Osteoblast (primary cell): ENCODE results near the gene VPS37B. TPM values are rescaled to one million over a fixed set of nuclear protein-coding genes. Genes with fewer than 3 reads are reported as not detected.

Source experiments
- DNase-seq: peaks from one replicate; pipeline ENCODE4 v3.0.0; 2011; ENCODE audit warnings: low spot score, mixed read lengths; ENCODE audit not compliant: insufficient read length; ENCODE audit errors: missing footprints
- H2AFZ ChIP-seq: 2 replicates; pipeline ENCODE4 v1.6.0; 2011; ENCODE audit warnings: mild to moderate bottlenecking, low read length
- H3K27ac ChIP-seq: 2 replicates; pipeline ENCODE4 v1.5.1; 2011; ENCODE audit warnings: mild to moderate bottlenecking, low read depth, low read length, moderate library complexity
- H3K27me3 ChIP-seq: 2 replicates; pipeline ENCODE4 v1.6.0; 2012; ENCODE audit warnings: mild to moderate bottlenecking, control low read depth, inconsistent platforms, low read length, moderate library complexity; ENCODE audit not compliant: insufficient read depth
- H3K36me3 ChIP-seq: 2 replicates; pipeline ENCODE4 v1.5.1; 2011; ENCODE audit warnings: mild to moderate bottlenecking, low read length, control low read depth, moderate library complexity; ENCODE audit not compliant: insufficient read depth
- H3K4me1 ChIP-seq: 2 replicates; pipeline ENCODE4 v1.5.1; 2011; ENCODE audit warnings: mild to moderate bottlenecking, low read length, control low read depth, moderate library complexity; ENCODE audit not compliant: insufficient read depth
- H3K4me2 ChIP-seq: 2 replicates; pipeline ENCODE4 v1.6.0; 2011; ENCODE audit warnings: mild to moderate bottlenecking, low read length; ENCODE audit not compliant: insufficient read depth
- H3K4me3 ChIP-seq: fragments of 200-600 bp; sonication (generic); 3 replicates; pipeline ENCODE4 v1.5.1; 2012; ENCODE audit warnings: mild to moderate bottlenecking, low read length, inconsistent platforms; ENCODE audit not compliant: insufficient read depth
- H3K79me2 ChIP-seq: 2 replicates; pipeline ENCODE4 v1.6.0; 2012; ENCODE audit warnings: mild to moderate bottlenecking, low read length, control low read depth, inconsistent platforms; ENCODE audit not compliant: insufficient read depth
- H3K9me3 ChIP-seq: 2 replicates; pipeline ENCODE4 v1.5.1; 2011; ENCODE audit warnings: low read depth, low read length, control low read depth
- H4K20me1 ChIP-seq: 2 replicates; pipeline ENCODE4 v1.6.0; 2012; ENCODE audit warnings: mild to moderate bottlenecking, low read length, control low read depth; ENCODE audit not compliant: insufficient read depth
- CTCF ChIP-seq: IDR thresholded peaks from 2 replicates; pipeline ENCODE4 v1.5.1; 2011; ENCODE audit warnings: mild to moderate bottlenecking, low read depth, low read length, moderate library complexity; ENCODE audit errors: extremely low read depth
- total RNA-seq: library from RNA; depleted of rRNA; stranded (reverse); fragments of >200 nt; gene quantifications from 2 replicates; pipeline ENCODE4 v1.2.3, GENCODE V29; 2012

The VPS37B gene
- total RNA-seq, 1 donor: 19.2 TPM

DNA sequence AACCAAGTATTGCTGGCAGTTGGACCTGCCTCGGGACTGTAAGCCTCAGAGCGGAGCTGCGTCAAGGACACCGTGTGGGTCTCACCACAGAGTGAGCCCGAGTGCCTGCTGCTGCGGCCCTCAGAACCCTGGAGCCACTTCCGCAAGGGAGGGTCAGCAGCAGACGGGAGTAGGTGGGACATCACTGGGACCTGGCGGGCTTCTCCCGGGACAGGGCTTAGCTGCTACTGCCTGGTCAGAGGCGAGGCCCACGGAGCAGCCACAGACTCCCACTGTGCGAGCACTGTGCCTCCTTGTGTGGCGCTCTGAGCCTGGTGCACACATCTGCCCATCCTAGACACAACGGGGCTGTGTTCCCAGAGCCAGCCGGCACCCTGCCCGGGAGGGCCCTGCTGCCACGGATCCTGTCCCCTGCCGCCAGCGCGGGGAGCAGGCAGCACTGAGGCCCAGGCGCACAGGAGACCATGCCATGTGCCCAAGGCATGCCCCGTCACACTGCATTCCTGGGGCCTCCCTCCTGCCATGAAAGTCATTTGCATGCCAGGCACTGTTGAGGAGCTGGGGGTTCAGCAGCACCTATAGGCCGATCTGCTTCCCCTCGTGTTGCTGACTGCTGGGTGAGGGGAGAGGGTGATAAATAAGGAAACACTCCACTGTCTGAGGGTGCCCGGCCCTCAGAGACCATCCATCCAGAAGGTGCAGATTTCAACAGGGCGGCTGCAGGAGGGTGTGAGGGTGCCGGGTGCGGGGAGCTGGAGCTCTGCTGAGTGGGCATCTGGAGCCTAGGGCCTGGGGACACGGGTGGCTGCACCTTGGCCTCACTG lies 50.7 kb downstream of the VPS37B start:
- Histone ChIP-seq H3K9me3 (no peaks in the 10 kb centered on the region), H3K27me3 (no peaks in the 10 kb centered on the region), H3K4me3 (no peak overlapping the region), H2AFZ (no peak overlapping the region), H3K79me2 (no peaks in the 10 kb centered on the region), H3K4me2 (no peak overlapping the region), H4K20me1 (no peaks in the 10 kb centered on the region), H3K27ac (no peak overlapping the region), H3K36me3 (no peaks in the 10 kb centered on the region), H3K4me1 (peaks cover 9% of the 10 kb centered on the region)
- TF ChIP-seq CTCF: no peak
- DNase-seq: peak; percentile 85

DNA sequence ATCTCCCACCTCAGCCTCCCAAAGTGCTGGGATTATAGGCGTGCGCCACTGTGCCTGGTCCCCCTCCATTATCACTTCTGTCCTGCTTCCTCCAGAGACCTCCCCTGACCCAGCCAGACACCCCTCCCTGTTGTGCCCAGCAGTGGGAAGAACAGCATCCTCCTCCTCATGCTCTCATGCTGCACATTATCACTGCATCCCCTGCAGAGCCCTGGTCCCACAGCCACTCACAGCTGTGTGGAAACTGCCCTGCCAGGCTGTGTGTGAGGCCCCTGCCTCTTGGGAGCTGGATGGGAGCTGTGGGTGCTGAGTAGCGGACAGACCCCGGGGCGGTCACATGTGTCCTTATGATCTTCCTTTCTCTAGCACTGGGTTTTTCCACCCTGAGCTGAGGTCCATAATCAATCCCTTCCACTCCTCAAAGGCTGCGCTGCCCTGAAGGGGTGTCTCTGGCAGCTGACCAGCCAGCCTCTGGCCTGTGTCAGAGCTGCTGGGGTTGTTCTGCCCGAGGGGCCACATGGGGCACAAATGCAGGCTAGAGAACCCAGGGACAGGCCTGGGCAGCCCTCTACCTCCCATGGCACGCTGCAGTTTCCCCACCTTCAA lies 51.5 kb downstream of the VPS37B start:
- Histone ChIP-seq H3K27ac (no peak overlapping the region), H3K27me3 (no peaks in the 10 kb centered on the region), H3K9me3 (no peaks in the 10 kb centered on the region), H3K79me2 (peaks cover 4% of the 10 kb centered on the region), H4K20me1 (no peaks in the 10 kb centered on the region), H3K36me3 (no peaks in the 10 kb centered on the region), H2AFZ (no peak overlapping the region), H3K4me1 (peaks cover 9% of the 10 kb centered on the region), H3K4me3 (no peak overlapping the region), H3K4me2 (no peak overlapping the region)
- DNase-seq: peak; percentile 73
- no peak for TF ChIP-seq CTCF

GRCh38 chr12:122843455-122843854 lies 52.5 kb downstream of the VPS37B start:
- Histone ChIP-seq H3K4me2 (no peak overlapping the region), H3K79me2 (peaks cover 4% of the 10 kb centered on the region), H3K36me3 (no peaks in the 10 kb centered on the region), H2AFZ (no peak overlapping the region), H4K20me1 (no peaks in the 10 kb centered on the region), H3K27me3 (no peaks in the 10 kb centered on the region), H3K4me1 (peaks cover 9% of the 10 kb centered on the region), H3K9me3 (no peaks in the 10 kb centered on the region), H3K4me3 (no peak overlapping the region), H3K27ac (no peak overlapping the region)
- TF ChIP-seq CTCF: no peak
- DNase-seq: peak; percentile 49

DNA sequence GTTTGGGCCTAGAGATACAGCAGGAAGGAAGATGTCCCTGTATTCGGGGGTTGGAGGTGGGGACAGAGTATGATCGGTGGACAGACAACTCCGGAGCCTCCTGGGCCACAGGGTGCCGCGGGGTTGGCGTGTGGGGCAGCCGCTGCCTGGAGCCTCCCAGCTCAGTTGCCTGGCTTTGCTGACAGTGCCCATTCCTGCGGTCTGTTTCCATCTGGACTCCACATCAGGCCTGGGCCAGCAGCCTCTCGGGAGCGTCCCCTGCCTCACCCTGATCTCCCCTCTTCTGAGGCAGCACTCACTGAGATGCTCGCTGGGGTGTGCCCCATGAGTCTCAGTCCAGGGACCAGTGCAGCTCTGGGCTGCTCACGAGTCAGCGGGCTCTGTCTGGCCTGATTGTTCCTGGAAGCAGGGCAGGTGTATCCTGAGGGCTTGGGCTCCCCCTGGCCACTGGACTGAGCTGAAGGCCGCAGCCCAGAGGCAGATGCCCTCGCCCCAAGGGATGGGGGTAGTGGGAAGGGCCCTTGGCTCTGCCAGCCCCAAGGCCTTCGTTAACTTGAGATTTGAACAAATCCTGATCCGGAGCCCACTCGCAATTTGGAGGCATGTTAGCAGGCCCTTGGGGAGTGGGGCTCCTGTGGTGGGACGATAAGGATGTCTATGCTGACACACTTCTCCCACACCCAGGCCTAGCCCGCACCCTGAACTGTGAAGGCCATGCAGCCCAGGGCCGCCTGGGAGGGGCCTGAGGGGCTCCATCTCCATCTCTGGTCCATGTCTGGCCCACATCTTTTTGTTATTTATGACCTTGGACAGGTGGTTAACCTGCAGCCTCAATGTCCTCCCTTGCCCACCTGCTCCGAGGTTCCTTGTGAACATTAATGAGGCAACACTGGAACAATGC lies 53.2 kb downstream of the VPS37B start:
- Histone ChIP-seq H2AFZ (no peak overlapping the region), H3K36me3 (no peaks in the 10 kb centered on the region), H3K79me2 (peaks cover 5% of the 10 kb centered on the region), H4K20me1 (no peaks in the 10 kb centered on the region), H3K27ac (no peak overlapping the region), H3K4me1 (peaks cover 9% of the 10 kb centered on the region), H3K4me2 (no peak overlapping the region), H3K9me3 (no peaks in the 10 kb centered on the region), H3K27me3 (no peaks in the 10 kb centered on the region), H3K4me3 (no peak overlapping the region)
- TF ChIP-seq CTCF: no peak
- DNase-seq: peak; percentile 86
